Measurements from ENCODE around the gene GRIN3A.

GRIN3A gene

GRCh38 chr9:101632611-101633010 is 105.8 kb downstream of the GRIN3A start:
- DNase-seq (ENCODE audit: insufficient read length, low spot score) (no peak), FAIRE-seq (no peak)
- no peak for TF ChIP-seq POLR2A (IDR thresholded peaks at IDR 0.05; ENCODE audit: low read depth, low read length)

GRCh38 chr9:101631892-101632291 is 106.6 kb downstream of the GRIN3A start:
- DNase-seq (ENCODE audit: insufficient read length, low spot score) (no peak), FAIRE-seq (no peak)
- TF ChIP-seq POLR2A (IDR thresholded peaks at IDR 0.05; ENCODE audit: low read depth, low read length) = no peak

GRCh38 chr9:101629636-101630035 is 108.8 kb downstream of the GRIN3A start:
- DNase-seq (ENCODE audit: insufficient read length, low spot score) (no peak), FAIRE-seq (no peak)
- no peak for TF ChIP-seq POLR2A (IDR thresholded peaks at IDR 0.05; ENCODE audit: low read depth, low read length)

- DNase-seq (ENCODE audit: insufficient read length, low spot score) = no peak
- no peak for TF ChIP-seq POLR2A (IDR thresholded peaks at IDR 0.05; ENCODE audit: low read depth, low read length)
- peak; percentile 6 for FAIRE-seq
Measured at GRCh38 chr9:101628173-101628572, 110.3 kb downstream of the GRIN3A start.

- DNase-seq (ENCODE audit: insufficient read length, low spot score) = no peak
- no peak for TF ChIP-seq POLR2A (IDR thresholded peaks at IDR 0.05; ENCODE audit: low read depth, low read length)
- FAIRE-seq = no peak
Measured at GRCh38 chr9:101626295-101626694, 112.2 kb downstream of the GRIN3A start.

- peak; percentile 65 for FAIRE-seq
- no peak for TF ChIP-seq POLR2A (IDR thresholded peaks at IDR 0.05; ENCODE audit: low read depth, low read length)
- DNase-seq (ENCODE audit: insufficient read length, low spot score) = no peak
Measured at GRCh38 chr9:101625876-101626275, 112.6 kb downstream of the GRIN3A start.

GRCh38 chr9:101620452-101620851 is 118.0 kb downstream of the GRIN3A start:
- TF ChIP-seq POLR2A (IDR thresholded peaks at IDR 0.05; ENCODE audit: low read depth, low read length) = no peak
- DNase-seq (ENCODE audit: insufficient read length, low spot score) (no peak), FAIRE-seq (no peak)

- FAIRE-seq = no peak
- TF ChIP-seq POLR2A (IDR thresholded peaks at IDR 0.05; ENCODE audit: low read depth, low read length) = no peak
- no peak for DNase-seq (ENCODE audit: insufficient read length, low spot score)
Measured at GRCh38 chr9:101618698-101619097, 119.7 kb downstream of the GRIN3A start.

GRCh38 chr9:101605547-101605946 is 132.9 kb downstream of the GRIN3A start:
- TF ChIP-seq POLR2A (IDR thresholded peaks at IDR 0.05; ENCODE audit: low read depth, low read length) = no peak
- no peak for FAIRE-seq
- DNase-seq (ENCODE audit: insufficient read length, low spot score) = no peak

- FAIRE-seq (no peak), DNase-seq (ENCODE audit: insufficient read length, low spot score) (no peak)
- TF ChIP-seq POLR2A (IDR thresholded peaks at IDR 0.05; ENCODE audit: low read depth, low read length) = no peak
Measured at GRCh38 chr9:101604296-101604695, 134.2 kb downstream of the GRIN3A start.

- no peak for TF ChIP-seq POLR2A (IDR thresholded peaks at IDR 0.05; ENCODE audit: low read depth, low read length)
- peak; percentile 57 for DNase-seq (ENCODE audit: insufficient read length, low spot score)
- FAIRE-seq = peak; percentile 90
Measured at GRCh38 chr9:101601904-101602765, 136.3 kb downstream of the GRIN3A start.

GRCh38 chr9:101594796-101595195 is 143.7 kb downstream of the GRIN3A start, which contains the start of gene PPP3R2:
Gene PPP3R2, minus strand, starts transcription at chr9:101594969. Its CDS starts 48 bp downstream, at chr9:101594921.
- TF ChIP-seq POLR2A (IDR thresholded peaks at IDR 0.05; ENCODE audit: low read depth, low read length) = no peak
- no peak for FAIRE-seq

GRCh38 chr9:101593345-101593744 is 145.1 kb downstream of the GRIN3A start:
- no peak for TF ChIP-seq POLR2A (IDR thresholded peaks at IDR 0.05; ENCODE audit: low read depth, low read length)
- FAIRE-seq (no peak), DNase-seq (ENCODE audit: insufficient read length, low spot score) (no peak)

More at GRCh38 chr9:101594796-101595195, 143.7 kb downstream of the GRIN3A start, which contains the start of gene PPP3R2:
- DNase-seq (ENCODE audit: insufficient read length, low spot score) = no peak

GRCh38 chr9:101592788-101593187 is 145.7 kb downstream of the GRIN3A start:
- no peak for FAIRE-seq
- no peak for TF ChIP-seq POLR2A (IDR thresholded peaks at IDR 0.05; ENCODE audit: low read depth, low read length)

More at GRCh38 chr9:101592788-101593187, 145.7 kb downstream of the GRIN3A start:
- DNase-seq (ENCODE audit: insufficient read length, low spot score) = no peak

Measured in H54 (cell line).